ENCODE results near the gene OLIG1. TPM values are rescaled to one million over a fixed set of nuclear protein-coding genes. Genes with fewer than 3 reads are reported as not detected.

Gene OLIG1
- polyA plus RNA-seq, 1 of the 3 experiments (the other 2 are of a cell fraction), result not detected

GRCh38 chr21:33070998-33071769 is 1.2 kb downstream of the OLIG1 start:
- peak overlapping the region; percentile 68; the same call in 1 of the 2 replicates for H3K4me2 ChIP-seq
- CTCF ChIA-PET, result no interaction called here

More at GRCh38 chr21:33070998-33071769, 1.2 kb downstream of the OLIG1 start:
- no peaks in the 10 kb centered on the region for H3K36me3 ChIP-seq (replicated peaks in 1 of 2; ENCODE audit: control insufficient read depth in 1 of 2, insufficient read depth in 2 of 2, low read length in 1 of 2)
- H3F3A ChIP-seq (replicated peaks; ENCODE audit: insufficient read depth), result no peaks in the 10 kb centered on the region
- H3K9me2 ChIP-seq, result no peaks in the 10 kb centered on the region
- peak; percentile 22 for DNase-seq
- H4K20me1 ChIP-seq (ENCODE audit: insufficient read depth), result no peaks in the 10 kb centered on the region
- no peak overlapping the region for H3K4me3 ChIP-seq (ENCODE audit: low read depth in 2 of 2, low read length in 1 of 2)
- H3K9ac ChIP-seq, result no peak overlapping the region
- H3K79me2 ChIP-seq (ENCODE audit: insufficient read depth), result no peaks in the 10 kb centered on the region
- no peak overlapping the region for H2AFZ ChIP-seq (ENCODE audit: low read depth)
- TF ChIP-seq POLR2AphosphoS5 (IDR thresholded peaks at IDR 0.05; ENCODE audit: low read depth, low read length) (no peak), FOSL2 (IDR thresholded peaks at IDR 0.05; ENCODE audit: borderline replicate concordance, low read depth) (no peak), MAX (IDR thresholded peaks at IDR 0.05; ENCODE audit: low read depth) (no peak), GATA2 (CRISPR knock-in tag; IDR thresholded peaks at IDR 0.05) (no peak), TCF12 (IDR thresholded peaks at IDR 0.05) (no peak), RAD21 (IDR thresholded peaks at IDR 0.05; ENCODE audit: low read length) (no peak), SIN3A (IDR thresholded peaks at IDR 0.05; ENCODE audit: borderline replicate concordance, low read depth, low read length) (no peak), USF2 (IDR thresholded peaks at IDR 0.05; ENCODE audit: borderline replicate concordance, low read depth, low read length) (no peak), CHD2 (IDR thresholded peaks at IDR 0.05; ENCODE audit: low read length, partially characterized antibody) (no peak), ZBTB33 (IDR thresholded peaks at IDR 0.05; ENCODE audit: borderline replicate concordance, low read depth) (no peak), RCOR1 (IDR thresholded peaks at IDR 0.05; ENCODE audit: low read length) (no peak), TAF1 (IDR thresholded peaks at IDR 0.05; ENCODE audit: borderline replicate concordance, low read depth, low read length) (no peak), IRF3 (IDR thresholded peaks at IDR 0.05; ENCODE audit: low read depth, low read length) (no peak), FOXM1 (IDR thresholded peaks at IDR 0.05; ENCODE audit: low read depth) (no peak), MEF2A (IDR thresholded peaks at IDR 0.05; ENCODE audit: borderline replicate concordance, low read depth) (no peak), RXRA (IDR thresholded peaks at IDR 0.05; ENCODE audit: borderline replicate concordance, low read depth) (no peak), EP300 (IDR thresholded peaks at IDR 0.05; ENCODE audit: borderline replicate concordance in 1 of 2, low read depth in 1 of 2, low read length in 1 of 2) (no peak)
- TF ChIP-seq, protein P1, sequence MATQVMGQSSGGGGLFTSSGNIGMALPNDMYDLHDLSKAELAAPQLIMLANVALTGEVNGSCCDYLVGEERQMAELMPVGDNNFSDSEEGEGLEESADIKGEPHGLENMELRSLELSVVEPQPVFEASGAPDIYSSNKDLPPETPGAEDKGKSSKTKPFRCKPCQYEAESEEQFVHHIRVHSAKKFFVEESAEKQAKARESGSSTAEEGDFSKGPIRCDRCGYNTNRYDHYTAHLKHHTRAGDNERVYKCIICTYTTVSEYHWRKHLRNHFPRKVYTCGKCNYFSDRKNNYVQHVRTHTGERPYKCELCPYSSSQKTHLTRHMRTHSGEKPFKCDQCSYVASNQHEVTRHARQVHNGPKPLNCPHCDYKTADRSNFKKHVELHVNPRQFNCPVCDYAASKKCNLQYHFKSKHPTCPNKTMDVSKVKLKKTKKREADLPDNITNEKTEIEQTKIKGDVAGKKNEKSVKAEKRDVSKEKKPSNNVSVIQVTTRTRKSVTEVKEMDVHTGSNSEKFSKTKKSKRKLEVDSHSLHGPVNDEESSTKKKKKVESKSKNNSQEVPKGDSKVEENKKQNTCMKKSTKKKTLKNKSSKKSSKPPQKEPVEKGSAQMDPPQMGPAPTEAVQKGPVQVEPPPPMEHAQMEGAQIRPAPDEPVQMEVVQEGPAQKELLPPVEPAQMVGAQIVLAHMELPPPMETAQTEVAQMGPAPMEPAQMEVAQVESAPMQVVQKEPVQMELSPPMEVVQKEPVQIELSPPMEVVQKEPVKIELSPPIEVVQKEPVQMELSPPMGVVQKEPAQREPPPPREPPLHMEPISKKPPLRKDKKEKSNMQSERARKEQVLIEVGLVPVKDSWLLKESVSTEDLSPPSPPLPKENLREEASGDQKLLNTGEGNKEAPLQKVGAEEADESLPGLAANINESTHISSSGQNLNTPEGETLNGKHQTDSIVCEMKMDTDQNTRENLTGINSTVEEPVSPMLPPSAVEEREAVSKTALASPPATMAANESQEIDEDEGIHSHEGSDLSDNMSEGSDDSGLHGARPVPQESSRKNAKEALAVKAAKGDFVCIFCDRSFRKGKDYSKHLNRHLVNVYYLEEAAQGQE (IDR thresholded peaks at IDR 0.05; ENCODE audit: low read depth, low read length), result no peak
- TF ChIP-seq, protein P2, sequence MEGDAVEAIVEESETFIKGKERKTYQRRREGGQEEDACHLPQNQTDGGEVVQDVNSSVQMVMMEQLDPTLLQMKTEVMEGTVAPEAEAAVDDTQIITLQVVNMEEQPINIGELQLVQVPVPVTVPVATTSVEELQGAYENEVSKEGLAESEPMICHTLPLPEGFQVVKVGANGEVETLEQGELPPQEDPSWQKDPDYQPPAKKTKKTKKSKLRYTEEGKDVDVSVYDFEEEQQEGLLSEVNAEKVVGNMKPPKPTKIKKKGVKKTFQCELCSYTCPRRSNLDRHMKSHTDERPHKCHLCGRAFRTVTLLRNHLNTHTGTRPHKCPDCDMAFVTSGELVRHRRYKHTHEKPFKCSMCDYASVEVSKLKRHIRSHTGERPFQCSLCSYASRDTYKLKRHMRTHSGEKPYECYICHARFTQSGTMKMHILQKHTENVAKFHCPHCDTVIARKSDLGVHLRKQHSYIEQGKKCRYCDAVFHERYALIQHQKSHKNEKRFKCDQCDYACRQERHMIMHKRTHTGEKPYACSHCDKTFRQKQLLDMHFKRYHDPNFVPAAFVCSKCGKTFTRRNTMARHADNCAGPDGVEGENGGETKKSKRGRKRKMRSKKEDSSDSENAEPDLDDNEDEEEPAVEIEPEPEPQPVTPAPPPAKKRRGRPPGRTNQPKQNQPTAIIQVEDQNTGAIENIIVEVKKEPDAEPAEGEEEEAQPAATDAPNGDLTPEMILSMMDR (IDR thresholded peaks at IDR 0.05), result no peak
- H3K9me3 ChIP-seq, result no peaks in the 10 kb centered on the region
- H3K27me3 ChIP-seq (ENCODE audit: insufficient read depth), result peaks cover 97% of the 10 kb centered on the region
- POLR2A ChIA-PET, result no interaction called here
- H3K4me1 ChIP-seq (ENCODE audit: control insufficient read depth in 1 of 2, insufficient read depth in 2 of 2, low read depth in 1 of 2, low read length in 1 of 2), result no peaks in the 10 kb centered on the region
- WGBS (ENCODE audit: low lambda C conversion rate), result 3% methylated on average over 13 of the region's 69 CpGs
- no peak overlapping the region for H3K27ac ChIP-seq (ENCODE audit: low read depth in 2 of 2, low read length in 1 of 2)

Measured in SK-N-SH (cell line).